ENCODE measurements around the gene COLEC12. TPM values are rescaled to one million over a fixed set of nuclear protein-coding genes. Genes with fewer than 3 reads are reported as not detected.

COLEC12 gene
- total and polyA plus RNA-seq, 2 donors (not counting 3 experiments of a cell fraction or from before 2014, with no cell fraction given) = 8.0 to 17.1 TPM

DNA sequence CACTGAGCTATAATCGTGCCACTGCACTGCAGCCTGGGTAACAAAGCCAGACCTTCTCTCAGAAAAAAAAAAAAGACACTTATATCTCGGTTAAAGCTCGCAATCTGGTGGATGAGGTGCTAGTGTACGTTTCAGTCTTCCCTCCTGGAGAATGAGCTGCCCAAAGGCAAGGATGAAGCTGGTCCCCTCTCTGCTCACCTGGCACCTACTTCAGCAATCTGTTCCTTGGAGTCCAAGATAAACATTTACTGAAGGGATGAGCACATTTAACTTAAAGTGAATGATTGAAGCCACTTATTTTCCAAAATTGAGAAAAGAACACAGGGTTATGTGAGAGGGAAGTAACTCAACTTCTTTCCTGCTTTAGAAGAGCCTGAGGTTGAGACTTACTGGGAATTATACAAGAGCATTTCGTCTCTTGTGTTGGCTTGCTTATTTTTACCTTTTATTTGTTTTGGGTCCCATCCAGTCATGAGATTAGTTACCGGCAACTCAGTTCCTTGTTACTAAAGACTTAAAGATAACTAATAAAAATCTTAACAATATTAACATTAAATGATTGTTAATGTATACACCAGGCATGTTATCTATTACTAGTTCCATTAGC, 33.6 kb upstream of the COLEC12 start:
- H4K20me1 ChIP-seq (replicated peaks; ENCODE audit: control insufficient read depth, extremely low read depth, insufficient read depth, low read length) = no peaks in the 10 kb centered on the region
- dilution Hi-C loops (cut with MboI; ENCODE audit: extremely low pct_ligation_motif_present, low sequenced_read_pairs) (no loop called here), intact Hi-C loops (cut with micrococcal nuclease) (no loop called here)
- H3K9me3 ChIP-seq (replicated peaks; ENCODE audit: control insufficient read depth, insufficient read depth, low read length) = no peaks in the 10 kb centered on the region
- H3K4me2 ChIP-seq (ENCODE audit: insufficient read depth, low read length) = no peak overlapping the region
- no peak overlapping the region for H3K9ac ChIP-seq (replicated peaks; ENCODE audit: extremely low read depth, insufficient read depth, low read length)
- no TSS peak for BruUV-seq (replicated peaks)
- POLR2A ChIA-PET = no interaction called here
- TF ChIP-seq POLR2A (IDR thresholded peaks at IDR 0.05; ENCODE audit: low read depth, low read length) (no peak), POLR2AphosphoS5 (IDR thresholded peaks at IDR 0.05; ENCODE audit: insufficient read depth, low read depth, low read length) (no peak), EZH2 (IDR thresholded peaks at IDR 0.05; ENCODE audit: borderline replicate concordance, low read depth, low read length, severe bottlenecking) (no peak), MYC (IDR thresholded peaks at IDR 0.05; ENCODE audit: low read depth, low read length) (no peak), JUN (IDR thresholded peaks at IDR 0.05; ENCODE audit: borderline replicate concordance, insufficient read depth, insufficient read length, low read depth) (no peak), FOS (IDR thresholded peaks at IDR 0.05; ENCODE audit: borderline replicate concordance, insufficient read depth, low read length) (no peak), GATA2 (IDR thresholded peaks at IDR 0.05; ENCODE audit: insufficient read depth, insufficient read length, low read depth, low read length) (no peak)
- TF ChIP-seq, protein P1, sequence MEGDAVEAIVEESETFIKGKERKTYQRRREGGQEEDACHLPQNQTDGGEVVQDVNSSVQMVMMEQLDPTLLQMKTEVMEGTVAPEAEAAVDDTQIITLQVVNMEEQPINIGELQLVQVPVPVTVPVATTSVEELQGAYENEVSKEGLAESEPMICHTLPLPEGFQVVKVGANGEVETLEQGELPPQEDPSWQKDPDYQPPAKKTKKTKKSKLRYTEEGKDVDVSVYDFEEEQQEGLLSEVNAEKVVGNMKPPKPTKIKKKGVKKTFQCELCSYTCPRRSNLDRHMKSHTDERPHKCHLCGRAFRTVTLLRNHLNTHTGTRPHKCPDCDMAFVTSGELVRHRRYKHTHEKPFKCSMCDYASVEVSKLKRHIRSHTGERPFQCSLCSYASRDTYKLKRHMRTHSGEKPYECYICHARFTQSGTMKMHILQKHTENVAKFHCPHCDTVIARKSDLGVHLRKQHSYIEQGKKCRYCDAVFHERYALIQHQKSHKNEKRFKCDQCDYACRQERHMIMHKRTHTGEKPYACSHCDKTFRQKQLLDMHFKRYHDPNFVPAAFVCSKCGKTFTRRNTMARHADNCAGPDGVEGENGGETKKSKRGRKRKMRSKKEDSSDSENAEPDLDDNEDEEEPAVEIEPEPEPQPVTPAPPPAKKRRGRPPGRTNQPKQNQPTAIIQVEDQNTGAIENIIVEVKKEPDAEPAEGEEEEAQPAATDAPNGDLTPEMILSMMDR (IDR thresholded peaks at IDR 0.05; ENCODE audit: extremely low read depth in 1 of 2, insufficient read depth in 1 of 2, low read depth in 1 of 2, low read length in 2 of 2) = no peak
- TF ChIP-seq, protein P2, sequence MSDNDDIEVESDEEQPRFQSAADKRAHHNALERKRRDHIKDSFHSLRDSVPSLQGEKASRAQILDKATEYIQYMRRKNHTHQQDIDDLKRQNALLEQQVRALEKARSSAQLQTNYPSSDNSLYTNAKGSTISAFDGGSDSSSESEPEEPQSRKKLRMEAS (IDR thresholded peaks at IDR 0.05; ENCODE audit: insufficient read depth, insufficient read length) = no peak
- no peak overlapping the region for H3K27ac ChIP-seq (ENCODE audit: insufficient read depth, low read depth, low read length)
- H3K4me3 ChIP-seq (replicated peaks in 1 of 3; ENCODE audit: insufficient read depth in 1 of 3, low read depth in 1 of 3, low read length in 3 of 3) = no peak overlapping the region
- CTCF ChIA-PET = no interaction called here
- FAIRE-seq (no peak), DNase-seq (ENCODE audit: low read depth, low spot score) (no peak)
- no peaks in the 10 kb centered on the region for H3K9me1 ChIP-seq (replicated peaks; ENCODE audit: control insufficient read depth, extremely low read depth, insufficient read depth, low read length)
- no peaks in the 10 kb centered on the region for H3K79me2 ChIP-seq (ENCODE audit: control insufficient read depth, insufficient read depth, low read length)
- H3K4me1 ChIP-seq (ENCODE audit: control insufficient read depth, extremely low read depth, insufficient read depth, low read length) = no peaks in the 10 kb centered on the region
- no peak overlapping the region for H2AFZ ChIP-seq (ENCODE audit: low read depth, low read length)
- no peaks in the 10 kb centered on the region for H3K27me3 ChIP-seq (ENCODE audit: control insufficient read depth in 2 of 2, insufficient read depth in 2 of 2, low read length in 2 of 2)
- no peaks in the 10 kb centered on the region for H3K36me3 ChIP-seq (ENCODE audit: control insufficient read depth in 2 of 2, extremely low read depth in 1 of 2, insufficient read depth in 2 of 2, low read length in 2 of 2)
